Forelimb muscle (tissue), 1 donor: Measurements from ENCODE around the gene MTRFR. TPM values are rescaled to one million over a fixed set of nuclear protein-coding genes. Genes with fewer than 3 reads are reported as not detected.
"Not testable (repeated sequence)": the region's sequence is repeated elsewhere in the genome, so short reads cannot be mapped to it uniquely, and the experiment has no call there.

Source experiments
- DNase-seq: peaks from one replicate; pipeline ENCODE4 v3.0.0-alpha.2; 2013; ENCODE audit warnings: low read depth
- polyA plus RNA-seq: library from polyadenylated mRNA; unstranded; fragments of 120-200 nt; gene quantifications from one replicate; pipeline ENCODE4 v1.2.1, GENCODE V29; 2013; ENCODE audit not compliant: insufficient read length

The MTRFR gene
- polyA plus RNA-seq, 1 donor, result 14.9 TPM

DNA sequence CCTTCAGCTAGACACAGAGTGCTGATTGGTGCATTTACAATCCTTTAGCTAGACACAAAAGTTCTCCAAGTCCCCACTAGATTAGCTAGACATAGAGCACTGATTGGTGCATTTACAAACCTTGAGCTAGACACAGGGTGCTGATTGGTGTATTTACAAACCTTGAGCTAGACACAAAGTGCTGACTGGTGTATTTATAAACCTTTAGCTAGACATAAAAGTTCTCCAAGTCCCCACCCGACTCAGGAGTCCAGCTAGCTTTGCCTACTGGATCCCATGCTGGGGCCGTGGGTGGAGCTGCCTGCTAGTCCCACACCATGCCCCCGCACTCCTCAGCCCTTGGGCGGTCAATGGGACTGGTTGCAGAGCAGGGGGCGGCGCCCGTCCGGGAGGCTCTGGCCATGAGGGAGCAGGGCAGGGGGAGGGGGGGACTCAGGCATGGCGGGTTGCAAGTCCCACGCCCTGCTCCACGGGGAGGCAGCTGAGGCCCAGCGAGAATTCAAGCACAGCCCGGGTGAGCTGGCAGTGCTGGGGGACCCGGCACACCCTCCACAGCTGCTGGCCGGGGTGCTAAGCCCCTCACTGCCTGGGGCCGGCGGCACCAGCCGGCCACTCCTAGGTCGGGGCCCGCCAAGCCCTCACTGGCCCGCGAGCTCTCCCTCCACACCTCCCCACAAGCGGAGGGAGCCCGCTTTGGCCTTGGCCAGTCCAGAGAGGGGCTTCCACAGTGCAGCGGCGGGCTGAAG lies 15.9 kb downstream of the MTRFR start:
- DNase-seq, result not testable (repeated sequence)

DNA sequence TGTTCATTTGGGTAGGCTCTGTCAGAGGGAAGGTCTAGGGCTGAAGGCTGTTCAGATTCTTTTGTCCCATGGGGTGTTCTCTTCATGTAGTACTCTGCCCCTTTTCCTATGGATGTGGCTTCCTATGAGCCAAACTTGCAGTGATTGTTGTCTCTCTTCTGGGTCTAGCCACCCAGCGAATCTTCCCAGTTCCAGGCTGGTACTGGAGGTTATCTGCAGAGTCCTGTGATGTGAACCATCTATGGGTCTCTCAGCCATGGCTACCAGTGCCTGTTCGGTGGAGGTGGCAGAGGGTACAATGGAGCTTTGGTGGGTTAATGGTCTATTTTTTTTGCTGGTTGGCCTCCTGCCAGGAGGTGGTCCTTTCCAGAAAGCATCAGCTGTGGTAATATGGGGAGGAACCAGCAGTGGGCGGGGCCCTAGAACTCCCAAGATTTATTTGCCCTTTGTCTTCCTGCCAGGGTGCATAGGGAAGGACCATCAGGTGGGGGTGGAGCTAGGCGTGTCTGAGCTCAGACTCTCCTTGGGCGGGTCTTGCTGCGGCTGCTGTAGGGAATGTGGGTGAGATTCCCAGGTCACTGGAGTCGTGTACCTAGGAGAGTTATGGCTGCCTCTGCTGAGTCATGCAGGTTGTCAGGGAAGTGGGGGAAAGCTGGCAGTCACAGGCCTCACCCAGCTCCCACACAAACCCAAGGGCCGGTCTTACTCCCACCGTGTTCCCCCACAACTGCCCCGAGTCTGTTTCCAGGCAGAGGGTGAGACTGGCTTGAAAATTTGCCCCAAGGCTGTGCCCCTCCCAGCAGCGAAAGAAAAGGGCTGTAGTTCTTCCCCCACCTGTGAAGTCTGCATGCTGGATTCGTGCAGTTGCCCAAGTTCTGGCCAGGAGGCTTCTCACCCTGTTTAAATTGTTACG lies 17.5 kb downstream of the MTRFR start:
- no peak for DNase-seq

DNA sequence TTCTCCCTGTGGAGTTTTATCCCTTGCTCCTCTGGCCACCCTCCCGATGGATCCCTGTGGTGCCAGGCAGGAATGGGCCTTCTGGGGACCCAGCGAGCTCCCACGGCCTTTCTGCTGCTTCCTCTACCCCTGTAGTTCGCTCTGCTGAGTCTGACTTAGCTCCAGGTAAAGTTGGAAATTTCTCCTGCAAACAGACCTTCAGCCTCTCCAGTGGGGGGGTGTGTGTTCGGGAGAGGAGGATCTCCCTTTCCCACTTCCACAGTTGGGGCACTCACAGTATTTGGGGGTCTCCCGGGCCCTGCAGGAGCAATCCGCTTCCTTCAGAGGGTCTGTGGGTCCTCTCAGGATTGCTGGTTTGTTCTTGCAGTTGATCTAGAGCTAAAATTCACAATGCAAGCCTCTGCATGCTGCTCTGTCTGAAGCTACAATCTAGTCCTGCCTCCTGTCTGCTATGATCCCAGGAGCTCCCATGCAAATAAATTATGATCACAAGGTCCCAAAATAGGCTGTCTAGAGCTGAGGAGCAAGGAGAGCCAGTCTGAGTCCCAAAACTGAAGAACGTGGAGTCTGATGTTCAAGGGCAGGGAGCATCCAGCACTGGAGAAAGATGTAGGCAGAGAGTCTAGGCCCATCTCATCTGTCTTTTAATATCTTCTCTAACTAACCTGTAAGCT lies 18.3 kb downstream of the MTRFR start:
- DNase-seq, result no peak

DNA sequence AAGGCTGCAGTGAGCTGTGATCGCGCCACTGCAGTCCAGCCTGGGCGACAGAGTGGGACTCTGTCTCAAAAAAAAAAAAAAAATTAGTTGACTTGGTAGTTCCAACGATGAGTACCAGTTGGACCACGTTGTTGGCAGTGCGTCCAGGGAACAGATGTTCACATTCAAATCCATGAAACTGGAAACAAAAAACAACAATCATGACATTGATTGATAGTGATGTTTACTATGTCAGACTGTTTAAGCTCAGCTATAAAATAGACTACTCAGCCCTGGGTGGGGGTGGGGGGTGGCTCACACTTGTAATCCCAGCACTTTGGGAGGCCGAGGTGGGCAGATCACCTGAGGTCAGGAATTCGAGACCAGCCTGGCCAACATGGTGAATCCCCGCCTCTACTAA lies 19.1 kb downstream of the MTRFR start:
- not testable (repeated sequence) for DNase-seq

DNA sequence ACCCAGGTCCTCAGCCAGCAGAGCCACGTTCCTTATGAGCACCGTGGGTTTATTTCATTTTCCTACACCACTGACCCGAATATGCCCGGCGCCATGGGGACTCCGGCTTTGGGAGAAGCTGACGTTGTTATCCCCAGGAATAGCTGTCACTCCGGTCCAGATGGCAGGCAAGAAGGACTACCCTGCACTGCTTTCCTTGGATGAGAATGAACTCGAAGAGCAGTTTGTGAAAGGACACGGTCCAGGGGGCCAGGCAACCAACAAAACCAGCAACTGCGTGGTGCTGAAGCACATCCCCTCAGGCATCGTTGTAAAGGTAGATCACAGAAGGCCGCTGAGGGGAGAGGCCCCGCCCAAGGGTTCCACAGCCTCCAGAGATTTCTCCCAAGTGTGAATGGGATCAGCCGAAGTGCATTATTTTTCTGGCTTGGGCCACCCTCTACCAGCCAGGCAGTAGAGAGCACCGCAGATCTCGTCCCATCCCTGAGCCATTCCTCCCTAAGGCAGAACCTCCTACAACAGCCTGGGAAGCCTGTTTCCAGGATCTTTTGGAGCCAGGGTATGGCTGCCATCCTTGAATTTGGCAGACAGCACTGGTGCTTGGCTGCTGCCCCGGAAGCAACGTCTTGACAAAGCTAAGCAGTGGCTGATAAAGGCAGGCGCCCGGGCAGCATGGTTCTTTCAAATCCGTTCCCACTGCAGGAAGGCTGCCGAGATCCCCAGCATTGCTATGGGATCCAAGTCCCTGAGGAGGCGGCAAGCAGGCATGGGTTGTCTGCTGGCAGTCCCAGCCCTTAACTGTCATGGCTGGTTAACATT lies 20.6 kb downstream of the MTRFR start:
- no peak for DNase-seq

DNA sequence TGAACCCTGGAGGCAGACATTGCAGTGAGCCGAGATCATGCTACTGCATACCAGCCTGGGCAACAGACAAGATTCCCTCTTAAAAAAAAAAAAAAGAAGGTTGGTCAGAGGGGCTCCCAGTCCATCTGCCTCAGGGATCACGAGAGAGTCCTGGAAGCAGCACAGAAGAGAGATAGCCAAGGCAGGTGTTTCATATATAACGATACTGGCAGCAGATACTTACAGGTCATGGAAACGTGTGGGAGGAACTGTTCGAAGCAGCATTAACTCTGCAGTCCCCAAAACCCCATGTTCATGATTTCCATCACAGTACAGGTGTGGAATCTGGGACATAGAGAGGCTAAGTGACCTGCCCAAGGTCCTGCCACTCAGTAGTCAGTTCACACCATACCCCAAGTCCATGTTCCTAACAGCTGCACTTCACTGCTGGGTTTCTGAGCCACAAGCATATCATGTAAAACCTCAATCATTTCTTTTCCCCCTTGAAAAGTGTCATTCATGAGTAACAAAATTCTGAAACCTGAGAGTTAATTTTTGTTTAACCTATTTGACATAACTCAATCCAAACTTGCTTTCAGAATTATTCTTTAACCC lies 21.7 kb downstream of the MTRFR start:
- DNase-seq, result no peak

DNA sequence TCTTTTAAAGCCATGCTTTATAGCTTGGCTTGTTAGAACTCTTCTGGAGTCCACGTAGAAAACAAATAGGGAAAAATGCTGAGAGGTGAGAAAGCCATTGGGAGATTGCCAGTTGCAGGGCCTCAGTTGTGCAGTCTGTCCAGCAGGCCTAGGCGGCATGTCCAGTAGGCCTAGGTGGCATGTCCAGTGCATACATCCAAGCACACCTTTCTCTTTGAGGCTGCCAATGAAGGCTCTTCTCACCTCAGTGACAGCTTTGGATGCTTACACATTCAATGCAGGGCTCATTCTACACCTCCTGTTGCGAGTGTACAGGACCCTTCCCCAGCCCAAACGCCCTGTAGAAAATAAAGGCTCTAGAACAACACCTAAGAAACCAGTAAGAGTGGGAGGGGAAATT lies 25.4 kb downstream of the MTRFR start:
- DNase-seq, result no peak

DNA sequence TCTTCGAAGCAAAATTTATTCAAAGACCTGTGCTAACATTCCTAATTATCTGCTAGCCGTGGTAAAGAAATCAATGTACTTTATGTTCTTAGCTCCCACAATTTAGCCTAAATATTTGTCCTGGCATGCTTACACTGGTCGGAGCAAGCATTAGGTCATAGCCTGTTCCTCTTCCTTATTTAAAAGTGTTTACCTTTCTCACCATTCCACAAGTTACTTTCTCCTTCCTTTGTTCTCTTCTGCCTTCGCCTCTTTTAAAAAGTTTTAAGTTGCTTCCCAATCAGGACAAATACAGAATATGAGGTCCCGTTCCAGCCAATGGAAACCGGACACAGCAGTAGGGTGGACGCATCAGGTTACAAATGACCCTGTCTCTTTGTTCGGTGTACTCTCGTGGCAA lies 26.8 kb downstream of the MTRFR start:
- DNase-seq, result no peak

DNA sequence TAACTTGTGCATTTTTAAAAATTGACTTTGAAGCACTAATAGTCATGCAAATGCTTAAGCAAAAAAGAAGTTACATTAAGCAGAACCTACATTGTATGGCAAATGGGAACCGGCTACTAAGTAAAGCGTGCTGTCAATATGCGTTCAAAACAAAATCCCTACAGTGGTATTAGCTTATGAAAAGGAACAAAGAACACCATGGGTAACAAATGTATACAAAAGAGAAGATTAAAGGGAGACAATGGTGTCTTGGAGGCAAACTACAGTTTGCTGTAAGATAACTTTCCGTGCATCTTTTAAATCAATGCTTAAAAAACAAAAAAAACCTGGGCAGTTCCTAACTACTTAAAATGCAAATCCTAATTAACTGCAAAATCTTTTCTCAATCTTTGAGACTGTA lies 28.0 kb downstream of the MTRFR start:
- no peak for DNase-seq

DNA sequence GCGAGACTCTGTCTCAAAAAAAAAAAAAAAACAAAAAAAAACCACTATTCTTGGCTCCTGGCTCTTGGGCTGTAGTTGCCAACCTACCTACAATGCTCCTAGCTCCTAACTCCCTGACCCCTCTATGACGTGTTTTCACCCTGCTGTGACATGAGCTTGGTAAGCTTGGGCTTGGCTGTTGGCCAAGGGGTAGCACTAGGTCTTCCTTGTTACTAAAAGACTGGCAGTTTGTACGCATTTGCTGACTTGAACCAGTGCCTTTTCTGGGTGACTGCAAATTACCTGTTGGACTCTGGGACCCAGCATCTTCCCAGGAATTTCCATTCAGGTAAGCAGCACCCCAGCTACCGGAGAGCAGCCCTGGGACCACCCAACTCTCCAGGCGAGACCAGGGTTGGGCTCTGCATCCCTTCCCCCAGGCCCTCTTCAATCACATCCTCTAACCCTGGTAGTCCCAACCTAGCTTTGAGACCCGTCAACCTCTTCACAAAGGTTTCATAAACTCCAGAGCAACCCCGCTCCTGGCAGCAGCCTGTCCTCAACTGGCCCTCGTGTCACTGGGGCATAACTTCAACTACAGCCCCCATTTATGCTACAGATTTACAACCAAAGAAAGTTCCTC lies 30.1 kb downstream of the MTRFR start:
- DNase-seq, result no peak

DNA sequence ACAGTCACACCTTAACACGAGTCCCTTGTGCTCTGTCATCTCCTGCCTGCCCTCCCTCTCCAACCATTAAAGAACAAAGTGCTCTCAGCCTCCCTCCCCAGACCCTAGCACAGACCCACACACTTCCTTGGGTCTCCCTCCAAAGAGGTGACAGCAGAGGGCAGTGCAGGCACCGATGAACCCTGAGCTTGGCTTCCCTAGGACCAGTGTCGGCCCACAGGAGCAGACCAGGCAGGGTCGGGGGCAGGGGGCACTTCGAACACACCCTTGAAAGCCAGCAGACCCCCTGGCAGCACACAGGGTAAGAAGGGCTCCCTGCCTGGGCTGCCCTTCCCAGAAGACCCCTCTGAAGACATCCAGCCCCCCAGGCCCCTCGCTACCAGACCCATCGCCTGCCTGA lies 31.4 kb downstream of the MTRFR start:
- DNase-seq, result no peak

DNA sequence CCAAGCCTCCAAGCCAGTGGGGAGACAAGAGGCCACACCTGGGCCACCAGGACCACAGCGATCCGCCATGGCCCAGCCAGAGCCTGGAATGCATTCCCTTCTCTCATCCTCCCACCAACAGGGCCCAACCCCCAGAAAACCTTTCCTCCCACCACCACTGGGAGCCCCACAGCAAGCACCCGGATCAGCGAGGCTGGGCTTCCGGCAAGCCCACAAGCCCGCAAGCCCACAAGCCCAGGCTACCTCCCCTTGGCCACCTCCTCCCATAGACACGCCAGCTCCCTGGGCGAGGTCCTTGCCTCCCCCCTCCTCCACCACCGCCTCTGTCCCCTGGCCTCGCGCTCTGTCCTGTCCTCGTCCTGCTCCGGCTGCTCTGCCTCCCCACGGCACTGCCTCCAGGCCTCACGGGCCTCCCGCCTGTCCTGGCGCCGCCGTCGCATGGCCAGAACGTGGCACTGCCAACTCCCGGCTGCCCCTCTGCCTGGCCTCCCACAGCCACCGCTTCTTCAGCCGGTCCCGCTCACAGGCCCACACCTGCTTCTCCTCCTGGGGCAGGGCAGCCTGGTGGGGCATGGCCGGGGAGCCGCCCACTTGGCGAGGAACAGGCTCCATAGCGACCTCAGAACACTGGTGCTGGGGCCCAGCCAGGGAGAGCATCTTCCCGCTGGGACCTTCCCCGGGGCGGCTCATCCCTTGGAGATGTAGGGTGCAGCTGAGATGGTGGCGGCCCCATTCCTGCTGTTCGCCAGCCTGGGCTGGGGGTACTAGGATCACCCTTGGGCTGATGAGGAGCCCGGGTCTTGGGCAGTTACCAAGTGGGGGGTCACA lies 32.8 kb downstream of the MTRFR start:
- DNase-seq, result no peak

DNA sequence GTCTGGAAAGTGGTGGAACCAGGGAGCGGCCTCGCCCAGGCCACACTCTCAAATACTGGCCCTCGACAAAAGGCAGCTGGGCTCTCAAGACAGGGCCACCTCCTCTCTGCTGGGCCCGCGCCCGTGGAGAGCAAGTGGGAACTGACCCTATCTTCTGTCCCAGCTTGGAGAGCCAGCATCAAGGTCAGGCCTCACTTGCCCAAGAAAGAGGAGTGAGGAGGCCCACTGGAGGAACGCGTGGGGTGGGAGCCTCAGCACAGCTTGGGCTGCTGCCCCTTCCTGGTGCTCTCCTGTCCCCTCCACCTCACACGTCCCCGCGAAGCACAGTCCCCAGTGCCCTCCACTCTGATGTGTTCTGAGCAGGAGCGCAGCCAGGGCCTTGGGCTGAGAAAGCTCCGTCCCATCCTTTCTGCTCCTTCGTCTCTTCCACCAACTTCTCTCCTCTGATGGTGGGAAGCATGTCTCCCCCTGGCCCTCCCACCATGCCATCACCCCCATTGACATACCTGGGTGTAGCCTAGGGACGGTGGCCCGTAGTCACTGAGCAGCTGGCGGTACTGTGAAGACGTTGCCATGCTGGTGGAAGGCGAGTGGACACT lies 33.5 kb downstream of the MTRFR start:
- no peak for DNase-seq

DNA sequence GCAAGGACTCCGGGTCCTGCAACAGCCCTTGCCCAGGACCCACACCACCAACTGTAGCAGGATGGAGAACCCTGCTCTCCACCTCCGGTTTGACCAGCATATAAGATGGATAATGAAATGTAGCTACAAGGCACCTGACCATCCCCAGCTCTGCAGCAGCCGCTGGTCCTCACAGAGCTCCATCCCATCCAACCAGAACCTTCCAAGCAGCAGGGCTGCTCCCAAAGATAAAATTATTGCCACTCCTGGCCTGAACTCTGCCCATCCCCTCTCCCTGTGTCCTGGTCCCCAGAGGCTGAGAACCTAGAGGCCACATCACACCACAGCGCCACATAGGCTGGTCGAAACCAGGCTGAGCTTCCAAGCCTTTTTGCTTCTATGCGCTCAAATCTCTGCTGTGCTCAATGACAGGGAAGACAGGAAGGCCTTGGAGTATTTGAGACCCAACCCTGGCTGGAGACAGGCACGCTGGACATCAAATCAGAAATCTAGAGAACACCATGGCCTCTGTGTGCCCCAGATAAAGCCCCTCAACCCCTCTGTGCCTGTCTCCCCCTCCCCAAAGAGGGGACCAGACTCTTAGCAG lies 34.2 kb downstream of the MTRFR start:
- DNase-seq, result no peak

DNA sequence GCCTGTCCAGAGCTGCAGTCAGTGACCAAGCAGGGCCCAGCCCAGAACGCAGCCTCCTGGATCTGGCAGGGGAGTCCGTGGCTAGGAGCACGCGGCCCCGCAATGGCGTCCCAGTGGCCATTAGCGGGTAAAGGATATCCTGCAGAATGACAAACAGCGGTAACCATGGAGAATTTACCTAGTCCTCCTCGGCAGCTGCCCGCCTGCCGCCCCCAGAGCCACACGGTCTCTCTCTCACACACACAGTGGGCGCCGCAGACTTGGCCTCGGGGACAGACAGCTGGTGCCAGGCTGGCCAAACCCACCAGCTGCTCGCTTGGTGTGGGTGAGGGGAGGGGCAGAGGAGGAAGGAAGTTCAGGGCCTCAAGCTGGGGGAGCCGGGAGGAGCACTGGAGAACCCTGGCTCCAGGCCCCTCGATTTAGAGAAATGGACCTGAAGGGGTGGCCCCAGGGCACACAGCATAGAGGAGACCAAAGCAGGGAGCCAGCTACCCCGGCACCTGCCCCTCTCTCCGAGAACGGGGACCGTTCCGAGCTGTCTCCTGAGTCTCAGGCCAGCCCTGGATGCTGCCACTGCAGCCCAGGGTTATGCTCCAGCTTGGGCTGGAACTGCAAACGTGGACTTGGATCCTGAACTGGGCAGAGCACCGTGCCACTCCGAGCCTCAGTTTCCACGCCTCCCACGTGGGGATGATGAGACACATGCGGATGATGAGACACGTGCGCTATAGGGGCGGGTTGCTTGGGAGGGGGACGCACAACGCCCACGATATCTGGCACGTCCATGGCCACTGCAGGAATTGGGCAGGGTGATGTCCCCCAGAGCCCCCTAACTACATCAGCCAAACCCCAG lies 35.0 kb downstream of the MTRFR start:
- DNase-seq, result no peak

DNA sequence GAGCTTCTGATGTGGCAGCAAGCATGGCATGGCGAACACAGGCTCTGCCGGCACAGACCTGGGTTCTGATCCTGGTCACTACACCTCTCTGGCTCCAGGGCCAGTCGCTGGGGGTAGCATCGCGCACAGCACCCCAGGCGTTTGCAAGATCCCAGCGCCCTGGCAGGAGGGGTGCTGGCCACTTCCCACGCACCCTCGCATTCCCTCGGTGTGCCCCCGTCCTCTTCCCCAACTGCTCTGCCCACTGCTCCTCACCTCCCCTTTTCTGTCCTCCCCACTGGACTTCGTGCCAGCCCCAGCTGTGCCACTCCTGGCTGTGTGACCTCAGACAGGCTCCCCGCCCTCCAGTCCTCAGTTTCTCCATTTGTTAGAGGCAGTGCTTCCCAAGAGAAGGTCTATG lies 35.6 kb downstream of the MTRFR start:
- no peak for DNase-seq

DNA sequence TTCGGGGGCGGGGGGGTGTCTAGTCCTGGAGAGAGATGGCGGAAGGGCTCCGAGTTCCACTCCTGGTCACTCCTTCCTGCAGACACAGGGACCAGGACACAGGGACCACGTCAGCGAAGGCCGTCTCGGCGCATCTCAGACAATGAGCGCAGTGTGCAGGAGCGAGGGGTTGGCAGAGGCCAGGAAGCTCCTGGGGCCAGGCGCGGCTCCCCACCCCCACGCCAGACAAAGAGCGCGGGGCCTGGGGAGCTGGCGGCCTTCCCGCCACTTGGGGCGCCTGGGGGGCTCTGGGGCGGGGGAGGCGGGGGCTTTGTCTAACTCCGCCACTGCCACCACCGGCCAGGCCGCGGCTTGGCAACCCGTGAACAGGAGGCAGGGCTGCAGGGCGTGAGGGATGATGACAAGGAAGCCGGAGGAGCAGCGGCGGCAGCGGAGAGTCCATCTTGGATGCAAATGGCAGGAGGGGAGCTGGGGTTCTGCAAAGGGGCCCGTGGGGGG lies 36.2 kb downstream of the MTRFR start:
- DNase-seq, result no peak

DNA sequence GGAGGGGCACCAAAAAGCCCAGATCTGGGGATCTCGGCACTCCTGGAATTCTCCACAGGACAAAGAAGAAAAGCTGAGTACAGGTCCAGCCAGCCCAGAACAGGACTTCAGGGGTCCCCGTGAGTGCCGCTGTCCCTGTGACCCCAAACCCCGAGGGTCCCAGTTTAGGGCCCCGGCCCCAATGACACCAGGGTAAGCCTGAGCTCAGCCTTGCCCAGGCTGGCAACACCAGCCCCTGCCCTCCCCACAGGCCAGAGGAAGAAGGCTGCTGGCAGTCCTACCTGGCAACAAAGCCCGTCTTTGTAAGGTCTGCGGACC lies 36.6 kb downstream of the MTRFR start:
- no peak for DNase-seq
